Measurements from ENCODE around the gene PIP4K2A.

Gene PIP4K2A

DNA sequence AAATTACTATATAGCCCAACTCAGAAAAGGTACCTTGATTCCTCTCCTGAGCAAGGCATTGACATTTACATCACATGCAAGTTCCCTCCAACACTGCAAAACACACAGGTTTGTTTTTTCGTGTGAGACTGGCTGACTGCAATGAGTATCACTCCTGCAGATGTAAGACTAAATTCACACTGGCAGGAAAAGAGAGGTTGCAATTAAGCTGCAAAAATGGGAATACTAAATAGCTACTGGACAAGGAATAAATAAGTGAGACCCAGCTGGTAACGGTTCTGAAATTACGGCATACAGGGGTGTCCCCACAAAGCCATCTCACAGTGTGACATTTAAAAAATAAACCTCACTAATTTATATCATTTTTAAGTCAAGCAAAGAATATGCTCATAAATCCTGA lies 97.3 kb downstream of the PIP4K2A start:
- DNase-seq, result no peak

GRCh38 chr10:22615819-22616499 lies 98.4 kb downstream of the PIP4K2A start:
- no peak for DNase-seq

DNA sequence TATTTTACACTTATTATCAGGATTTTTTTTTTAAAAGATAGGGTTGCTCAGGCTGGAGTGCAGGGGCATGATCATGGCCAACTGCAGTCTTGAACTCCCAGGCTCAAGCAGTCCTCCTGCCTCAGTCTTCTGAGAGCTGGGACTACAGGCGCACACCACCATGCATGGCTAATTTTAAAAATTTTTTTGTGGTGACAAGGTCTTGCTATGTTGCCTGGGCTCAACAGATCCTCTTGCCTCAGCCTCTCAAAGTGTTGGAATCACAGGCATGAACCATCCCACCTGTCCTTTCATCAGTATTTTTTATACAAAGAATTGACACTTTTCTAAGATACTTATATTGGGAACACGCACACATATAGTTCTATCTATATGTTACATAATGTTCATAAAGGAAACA lies 99.3 kb downstream of the PIP4K2A start:
- DNase-seq, result no peak

- DNase-seq, result no peak
Observed at GRCh38 chr10:22613011-22613410, 101.4 kb downstream of the PIP4K2A start.

- DNase-seq, result no peak
Observed at GRCh38 chr10:22612318-22612717, 102.1 kb downstream of the PIP4K2A start.

DNA sequence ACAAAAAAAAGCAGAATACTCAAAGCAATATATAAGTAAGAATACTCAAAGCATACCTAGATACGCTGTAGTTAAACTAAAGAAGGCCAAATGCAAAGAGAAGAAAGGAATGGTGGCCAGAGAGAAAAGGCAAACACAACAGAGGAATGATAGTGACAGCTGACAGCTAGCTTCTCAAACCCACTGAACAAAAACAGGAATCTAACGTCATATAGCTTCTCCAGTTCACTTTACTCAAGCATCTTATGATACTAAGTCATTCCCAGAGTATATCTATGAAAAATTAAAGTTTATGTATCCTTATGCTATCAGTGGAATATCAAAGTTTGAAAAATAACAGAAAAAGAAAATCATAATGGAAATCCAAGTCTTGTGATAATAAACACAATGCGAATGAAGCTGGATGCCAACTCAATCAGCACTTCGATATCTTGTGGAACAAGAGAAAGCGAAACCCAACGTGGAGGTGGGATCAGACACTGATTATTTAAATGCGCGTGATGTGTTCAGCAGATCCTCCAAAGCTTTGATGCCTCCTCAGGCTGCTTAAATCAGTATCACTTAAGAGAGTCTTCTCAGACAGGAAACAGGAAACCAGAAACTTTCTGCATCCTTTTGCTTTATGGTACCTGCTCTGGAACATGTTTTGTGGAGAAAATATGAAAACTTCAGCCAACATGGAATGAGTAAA lies 102.8 kb downstream of the PIP4K2A start:
- no peak for DNase-seq

- DNase-seq, result no peak
Observed at GRCh38 chr10:22610610-22611009, 103.8 kb downstream of the PIP4K2A start.

DNA sequence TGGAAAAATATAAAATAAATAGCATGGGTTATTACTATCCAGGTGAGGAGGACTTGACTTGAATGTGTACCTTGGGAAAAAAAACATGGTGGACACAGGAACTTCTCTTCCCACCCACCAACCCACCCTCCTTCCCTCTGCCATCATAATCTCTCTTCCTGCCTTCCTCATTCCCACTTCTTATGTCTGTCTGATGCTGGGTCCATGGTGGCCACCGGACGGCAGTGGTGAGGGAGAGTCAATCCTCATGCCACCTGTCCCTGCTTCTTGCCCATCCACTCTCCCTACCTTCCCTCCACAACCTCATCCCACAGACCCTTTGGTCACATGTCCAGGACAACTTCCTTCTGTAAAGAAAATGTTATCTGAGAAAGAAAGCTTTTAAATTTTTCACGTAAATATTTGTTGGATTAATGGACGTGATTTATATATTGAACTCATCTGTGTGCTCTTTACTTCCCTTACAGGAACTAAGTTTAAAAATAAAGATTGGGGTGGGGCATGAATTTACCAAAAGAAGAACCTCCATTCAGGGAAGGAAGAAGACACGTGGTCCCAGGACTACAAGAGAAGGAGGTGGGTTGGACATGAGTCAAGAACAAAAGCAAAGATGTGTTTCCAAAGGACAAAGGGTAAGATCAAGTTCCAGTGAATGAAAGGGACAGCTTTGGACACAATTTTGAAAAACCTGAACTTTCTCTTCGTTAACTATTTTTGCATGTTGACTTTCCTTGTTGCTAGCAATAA lies 104.5 kb downstream of the PIP4K2A start:
- DNase-seq, result no peak

DNA sequence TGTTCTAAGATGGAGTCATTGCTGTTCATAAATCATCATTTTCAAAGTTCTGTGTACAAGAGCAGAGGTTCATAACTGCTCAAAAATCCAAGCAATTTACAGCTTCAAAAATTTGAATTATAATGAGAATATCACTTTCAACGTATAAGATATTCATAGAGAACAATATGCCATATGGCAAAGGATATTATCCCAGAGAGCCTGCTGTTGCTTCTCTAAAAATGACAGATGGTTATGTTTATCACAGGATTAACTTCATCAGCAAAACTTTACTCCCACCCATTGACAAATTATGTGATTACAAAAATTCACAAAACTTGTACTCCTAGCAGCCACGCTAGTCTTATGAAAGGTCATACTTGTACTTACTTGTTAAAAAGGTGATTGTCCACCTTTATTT lies 105.1 kb downstream of the PIP4K2A start:
- DNase-seq, result no peak

DNA sequence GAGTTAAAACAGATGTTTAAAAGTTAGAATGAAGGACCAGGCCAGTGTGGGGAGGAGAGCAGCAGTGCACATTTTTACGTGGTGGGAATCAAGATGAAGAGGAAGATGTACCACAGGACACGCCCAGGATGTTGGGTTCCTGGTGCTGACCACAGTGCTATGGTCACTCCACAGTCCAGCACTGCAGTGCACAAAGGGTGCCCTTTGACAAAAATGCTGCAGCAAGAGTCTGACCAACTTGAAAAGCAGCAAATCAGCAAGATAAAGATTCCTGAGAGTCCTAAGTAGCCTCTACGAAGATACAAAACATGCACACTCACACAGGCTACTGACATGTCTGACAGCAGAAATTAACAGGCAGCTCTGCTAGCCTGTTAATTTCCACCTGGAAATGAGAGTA lies 107.1 kb downstream of the PIP4K2A start:
- no peak for DNase-seq

DNA sequence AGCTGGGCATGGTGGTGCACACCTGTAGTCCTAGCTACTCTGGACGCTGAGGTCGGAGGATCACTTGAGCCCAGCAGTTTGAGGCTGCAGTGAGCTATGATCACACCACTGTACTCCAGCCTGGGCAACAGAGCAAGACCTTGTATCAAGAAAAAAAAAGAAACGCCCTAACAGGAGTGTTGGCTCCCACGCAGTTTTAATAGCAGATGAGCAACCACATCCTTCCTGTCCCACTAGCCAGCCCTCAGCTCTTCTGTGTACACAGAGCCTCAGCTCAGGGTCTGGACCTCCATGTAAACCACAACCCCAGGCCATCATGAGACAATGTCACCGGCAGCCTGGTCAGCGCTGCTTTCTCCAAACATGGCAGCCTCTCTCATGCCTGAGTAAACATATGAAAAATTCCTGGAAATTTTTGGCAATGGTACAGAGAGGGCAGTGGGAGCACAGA lies 108.2 kb downstream of the PIP4K2A start:
- no peak for DNase-seq

DNA sequence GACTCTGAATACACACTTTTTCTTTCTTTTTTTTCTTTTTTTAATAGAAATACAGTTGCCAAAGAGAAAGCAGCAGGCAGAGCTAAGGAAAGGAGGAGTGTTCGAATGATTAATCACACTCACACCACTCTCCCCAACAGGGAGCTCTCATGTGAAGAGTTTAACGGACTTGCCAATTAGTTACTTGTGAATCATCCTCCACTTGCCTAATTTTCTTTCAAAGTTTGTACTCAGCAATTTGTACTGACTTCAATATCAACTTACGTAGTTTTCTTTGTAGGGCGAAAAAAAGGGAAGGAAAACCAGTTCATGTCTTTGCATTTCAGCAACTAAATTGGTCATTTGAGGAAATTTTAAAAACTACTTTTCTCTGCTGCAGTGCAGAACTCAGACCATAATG lies 109.2 kb downstream of the PIP4K2A start:
- DNase-seq, result no peak

DNA sequence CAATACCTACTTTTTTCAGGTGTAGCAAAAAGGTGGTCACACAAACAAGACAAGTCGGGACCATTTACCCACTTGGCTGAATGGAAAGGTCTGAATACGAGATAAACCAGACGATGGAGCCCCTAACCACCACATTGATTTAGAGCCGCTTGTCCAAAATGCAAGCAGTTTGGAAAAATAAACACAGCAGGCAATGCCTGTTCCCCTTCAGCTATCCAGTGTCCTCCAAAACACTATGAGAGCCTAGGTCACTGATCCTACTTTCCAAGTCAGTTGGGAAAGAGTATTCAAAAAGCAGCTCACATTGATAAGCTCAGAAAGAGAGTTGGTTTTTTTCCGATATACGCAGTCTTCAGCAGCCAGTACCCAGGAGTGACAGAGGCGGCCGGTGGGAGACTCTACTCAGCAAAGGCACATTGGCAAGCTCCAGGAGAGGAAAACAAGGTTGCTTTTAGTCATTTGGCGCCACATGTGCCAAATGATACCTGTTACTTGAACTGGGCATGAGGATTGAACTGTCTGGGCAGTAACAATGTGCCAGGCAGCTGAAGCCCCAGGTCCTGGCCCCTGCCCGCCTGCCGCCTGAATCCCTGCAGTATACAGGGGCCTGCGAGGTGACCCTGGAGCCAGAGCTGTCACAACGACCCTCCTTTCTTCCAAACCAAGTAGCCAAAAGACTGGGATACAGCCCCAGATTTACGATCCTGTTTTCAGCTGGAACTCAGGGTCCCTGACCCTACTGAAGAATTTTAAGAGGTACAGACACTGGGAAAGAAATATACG lies 109.8 kb downstream of the PIP4K2A start:
- no peak for DNase-seq

- DNase-seq, result no peak
Observed at GRCh38 chr10:22603581-22603980, 110.8 kb downstream of the PIP4K2A start.

DNA sequence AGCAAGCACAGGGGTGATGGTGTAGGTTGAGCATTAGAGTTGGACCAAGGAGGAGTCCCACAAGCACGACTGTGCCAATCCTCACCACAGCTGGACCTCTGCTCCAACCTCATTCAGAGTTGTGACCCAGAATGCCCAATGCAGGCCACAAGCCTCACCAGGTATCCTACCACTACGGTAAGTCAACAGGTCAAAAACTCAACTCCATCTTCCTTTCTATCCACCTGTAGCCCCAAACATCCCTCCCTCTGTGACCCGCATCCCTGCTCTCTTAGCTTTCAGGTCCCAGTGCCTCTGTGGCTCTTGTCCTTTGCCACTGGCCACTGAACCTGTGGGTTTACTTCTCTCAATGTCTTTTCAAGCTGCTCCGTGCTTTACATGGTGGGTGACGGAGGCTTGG lies 112.8 kb downstream of the PIP4K2A start:
- DNase-seq, result no peak

GRCh38 chr10:22599636-22600228 lies 114.6 kb downstream of the PIP4K2A start:
- DNase-seq, result no peak

DNA sequence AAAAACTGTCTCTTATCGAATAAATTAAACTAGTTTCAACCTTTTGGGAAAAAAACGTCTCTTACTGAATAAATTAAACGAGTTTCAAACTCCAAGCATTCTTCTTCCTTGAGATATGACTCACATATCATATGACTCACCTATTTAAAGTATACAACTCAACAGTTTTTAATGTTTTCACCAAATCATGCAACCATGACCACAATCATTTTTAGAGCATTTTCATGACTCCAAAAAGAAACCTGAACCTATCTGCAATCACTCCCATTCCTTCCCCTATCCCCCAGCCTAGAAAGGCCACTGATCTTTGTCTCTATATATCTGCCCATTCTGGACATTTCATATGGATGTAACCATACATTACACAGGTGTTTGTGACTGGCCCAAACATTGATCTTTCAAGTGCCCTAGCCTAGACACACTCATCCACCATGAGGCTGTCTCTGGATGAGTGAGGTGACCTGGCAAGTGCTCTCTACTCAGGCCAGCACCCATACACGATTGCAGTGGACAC lies 115.3 kb downstream of the PIP4K2A start:
- DNase-seq, result no peak

DNA sequence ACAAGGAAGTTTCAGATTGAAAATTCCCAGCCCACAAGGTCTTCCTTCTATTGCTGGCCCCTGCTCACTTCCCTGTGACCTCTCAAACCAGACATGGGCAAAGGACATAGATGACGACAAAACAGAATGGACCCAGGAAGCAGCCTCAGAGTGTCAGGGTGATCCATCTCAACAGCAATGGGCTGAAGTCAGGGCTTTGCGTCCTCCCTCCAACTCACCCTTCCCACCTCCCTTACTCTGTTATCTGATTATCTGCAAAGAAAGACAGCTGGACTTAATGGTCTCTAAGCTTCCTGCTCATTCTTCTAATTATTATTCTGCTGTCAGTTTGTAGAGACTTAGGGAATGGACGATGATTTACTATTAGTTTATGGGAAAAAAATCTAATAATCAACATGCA lies 115.9 kb downstream of the PIP4K2A start:
- no peak for DNase-seq

DNA sequence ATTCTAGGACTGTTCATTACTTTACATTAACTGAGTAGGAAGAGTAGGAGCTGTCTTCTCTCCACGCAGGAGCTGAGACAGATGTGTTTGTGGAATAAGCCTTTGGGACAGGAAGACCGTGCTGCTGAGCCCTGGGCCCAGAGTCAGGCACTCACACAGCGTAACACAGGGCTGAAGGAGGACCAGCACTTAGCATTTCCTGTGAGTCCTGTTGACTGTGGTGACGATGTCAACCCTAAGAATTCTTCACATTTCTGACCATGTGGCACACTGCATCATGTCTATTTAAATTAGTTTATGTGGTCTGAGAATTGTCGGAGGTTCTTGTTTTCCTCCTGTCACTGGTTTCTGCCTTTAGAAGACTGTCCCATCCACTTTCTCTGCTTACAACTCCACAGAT lies 117.2 kb downstream of the PIP4K2A start:
- DNase-seq, result no peak

GRCh38 chr10:22593636-22594198 lies 120.7 kb downstream of the PIP4K2A start:
- DNase-seq, result no peak

DNA sequence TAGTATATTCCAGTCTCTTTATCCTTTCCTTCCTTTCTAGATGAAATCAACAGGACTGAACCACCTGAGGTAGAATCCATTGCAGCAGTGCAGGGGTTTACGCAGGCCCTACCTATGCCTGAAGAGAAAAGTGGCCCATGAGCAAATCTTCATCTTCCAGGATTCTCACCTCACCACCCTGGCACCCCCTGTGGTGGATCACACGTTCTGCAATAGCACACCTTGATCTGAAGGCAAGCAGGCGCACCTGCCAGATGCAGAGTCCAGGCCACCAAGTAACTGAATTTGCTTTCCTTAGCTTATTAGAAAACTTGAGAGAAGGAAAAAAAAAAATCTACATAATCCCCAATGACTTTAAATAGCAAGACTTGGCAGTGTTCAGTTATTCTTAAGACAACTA lies 121.4 kb downstream of the PIP4K2A start:
- DNase-seq, result no peak

DNA sequence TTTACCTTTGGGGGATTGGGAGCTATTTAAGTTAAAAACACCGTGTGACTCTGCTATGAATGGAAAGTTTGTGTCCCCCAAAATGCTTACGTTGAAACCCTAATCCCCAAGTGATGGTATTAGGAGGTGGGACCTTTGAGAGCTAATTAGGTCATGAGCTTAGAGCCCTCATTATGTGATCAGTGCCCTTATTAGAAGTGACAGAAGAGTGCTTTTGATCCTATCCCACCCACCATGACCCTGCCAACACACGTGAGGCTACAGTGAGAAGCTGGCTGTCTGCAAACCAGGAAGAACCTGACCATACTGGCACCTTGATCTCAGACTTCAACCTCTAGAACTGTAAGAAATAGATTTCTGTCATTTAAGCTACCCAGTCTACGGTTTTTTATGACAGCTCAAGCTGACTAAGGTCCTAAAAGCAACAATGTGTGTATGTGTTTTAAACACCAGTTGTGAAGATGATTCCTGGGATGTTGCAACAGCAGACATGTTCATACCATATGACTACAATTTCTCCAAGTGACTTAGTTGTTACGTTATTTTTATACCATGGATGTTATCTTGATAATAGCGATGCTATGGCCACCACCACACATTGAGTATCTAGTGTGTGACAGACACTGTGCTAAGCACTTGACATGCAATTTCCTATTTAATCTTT lies 124.4 kb downstream of the PIP4K2A start:
- DNase-seq, result no peak

All from NCI-H1048 (cell line).